Activated CD4-positive, alpha-beta T cell treated with anti-CD3 and anti-CD28 coated beads, Interleukin-2, Interleukin-6, amounts not matched to agents 100 ng/mL and 50 ng/mL, durations not matched to agents 16 hours and 8 hours (primary cell): ENCODE data around the gene IGF2.
"Not testable (repeated sequence)": the region's sequence is repeated elsewhere in the genome, so short reads cannot be mapped to it uniquely, and the experiment has no call there.

Experiments
- DNase-seq: peaks from one replicate; pipeline ENCODE4 v3.0.0-alpha.2; 2020

IGF2 gene

DNA sequence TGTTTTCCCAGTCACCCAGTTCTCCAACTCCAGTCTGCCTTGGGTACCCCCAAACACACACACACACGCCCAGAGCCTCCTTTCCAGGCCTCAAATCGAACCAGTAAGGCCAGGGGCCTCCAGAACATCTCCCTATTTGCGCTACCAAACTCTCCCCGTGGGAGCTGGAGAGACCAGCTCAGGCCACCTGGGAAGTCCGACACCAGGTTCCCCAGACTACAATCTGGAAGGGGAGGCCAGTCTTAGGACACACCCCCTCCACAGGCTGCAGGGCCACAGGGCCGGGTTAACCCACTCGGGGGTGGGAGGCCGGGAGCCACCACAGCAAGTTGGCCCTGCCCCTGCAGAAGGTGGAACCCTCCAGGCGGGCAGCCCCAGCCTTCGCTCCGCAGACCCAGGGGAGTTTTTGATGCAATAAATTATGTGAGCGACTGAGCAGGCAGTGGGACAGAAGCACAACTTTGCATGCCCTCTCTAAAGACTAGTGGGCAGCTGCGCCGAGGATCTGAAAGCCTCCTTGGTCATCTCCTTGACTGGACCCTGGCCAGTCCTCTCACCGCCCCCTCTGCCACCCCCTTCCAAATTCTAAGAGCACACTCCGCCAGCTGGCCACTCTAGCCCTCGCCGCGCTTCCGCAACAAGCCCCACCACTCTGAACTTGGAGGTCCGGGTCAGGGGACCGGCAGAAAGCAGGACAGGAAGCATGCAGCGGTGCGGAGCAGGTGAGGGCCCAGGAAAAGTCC lies 2.8 kb downstream of the IGF2 start:
- no peak for DNase-seq

DNA sequence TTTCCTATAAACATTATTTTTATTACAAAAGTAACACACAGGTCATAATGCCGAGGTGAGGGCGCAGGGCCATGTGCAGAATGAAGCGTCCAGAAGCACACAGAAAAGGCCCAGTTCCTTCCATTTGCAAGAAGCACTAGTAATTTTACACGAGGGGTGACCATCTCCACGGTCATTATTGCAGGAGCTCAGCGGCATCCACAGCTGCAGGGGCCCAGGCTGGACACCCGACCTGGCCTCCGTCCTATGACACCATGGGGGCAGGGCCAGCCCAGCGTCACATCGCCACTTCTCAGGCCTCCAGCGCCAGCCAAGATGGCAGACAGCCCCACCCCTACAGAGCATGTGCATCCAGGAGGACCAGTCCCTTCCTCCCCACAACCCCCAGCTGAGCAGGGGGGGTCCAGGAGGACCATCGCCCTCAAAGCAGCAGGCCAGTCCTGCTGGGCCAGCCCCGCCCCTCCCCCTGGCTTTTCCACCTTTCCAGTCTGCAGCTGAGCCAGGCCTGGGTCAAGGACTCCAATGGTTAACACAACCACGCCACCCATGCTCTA lies 3.5 kb downstream of the IGF2 start:
- no peak for DNase-seq

DNA sequence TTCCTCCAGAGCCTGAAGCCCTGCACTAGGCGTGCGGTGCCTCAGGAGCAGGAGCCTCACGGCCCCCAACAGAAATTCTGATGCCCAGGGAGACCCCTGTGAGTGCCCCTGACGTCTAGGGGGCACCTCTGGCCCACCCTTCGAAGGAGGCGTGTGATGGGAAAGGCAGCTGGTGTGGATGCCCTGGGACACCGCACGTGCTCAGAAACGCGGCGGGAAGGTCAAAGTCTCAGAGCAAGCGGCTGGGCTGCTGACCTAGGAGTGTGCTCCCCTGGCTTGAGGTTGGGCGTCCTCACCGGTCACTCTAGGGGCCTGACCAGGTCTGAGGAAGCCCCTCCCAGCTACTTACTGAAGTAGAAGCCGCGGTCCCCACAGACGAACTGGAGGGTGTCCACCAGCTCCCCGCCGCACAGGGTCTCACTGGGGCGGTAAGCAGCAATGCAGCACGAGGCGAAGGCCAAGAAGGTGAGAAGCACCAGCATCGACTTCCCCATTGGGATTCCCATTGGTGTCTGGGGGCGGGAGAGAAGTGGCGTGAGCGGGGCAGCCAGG lies 4.1 kb downstream of the IGF2 start:
- no peak for DNase-seq

DNA sequence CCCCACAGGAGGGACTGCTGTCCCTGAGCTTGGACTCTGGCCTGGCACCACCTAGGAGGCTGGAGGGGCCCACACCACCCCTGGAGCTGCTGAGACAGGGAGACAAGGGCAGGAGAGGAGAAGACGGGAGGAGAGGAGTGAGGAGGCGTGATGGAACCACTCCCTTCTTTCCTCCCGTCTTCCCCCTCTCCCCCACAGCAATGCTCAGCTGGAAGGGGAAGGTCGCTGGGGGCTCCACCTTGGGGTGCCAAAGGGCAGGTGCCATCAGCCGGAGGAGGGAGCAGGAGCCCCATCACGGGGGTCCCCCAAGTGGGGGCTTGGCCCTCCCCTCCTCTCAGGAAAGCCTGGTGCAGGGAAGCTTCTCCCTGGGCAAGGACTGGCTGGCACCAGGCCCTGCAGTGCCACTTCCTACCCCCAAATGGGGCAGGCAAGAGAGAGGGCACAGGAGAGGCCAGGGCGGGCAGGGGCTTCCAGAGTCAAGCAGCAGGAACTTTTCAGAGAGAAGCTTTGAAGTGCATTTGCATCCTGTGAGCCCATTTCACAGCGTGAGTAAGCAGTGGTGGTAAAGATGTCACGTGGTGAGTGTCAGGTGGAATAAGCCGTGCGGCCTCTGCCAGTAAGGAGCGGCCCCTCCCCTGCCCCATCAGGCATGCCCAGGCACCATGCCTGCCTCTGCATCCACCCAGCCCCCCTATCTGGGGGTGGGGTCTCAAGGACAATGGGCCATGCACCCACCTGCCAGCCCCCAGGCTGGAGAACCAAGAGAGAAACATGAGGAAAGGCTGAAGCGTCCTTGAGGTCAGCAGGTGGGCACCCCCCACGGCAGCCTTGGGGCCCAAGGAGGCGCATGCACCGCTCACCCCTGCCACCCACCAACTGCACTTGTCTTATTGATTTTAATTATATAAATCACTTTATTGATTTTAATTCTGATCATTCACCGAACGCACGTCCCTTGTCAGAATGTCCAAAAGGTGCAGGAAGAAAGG lies 4.9 kb downstream of the IGF2 start:
- no peak for DNase-seq

DNA sequence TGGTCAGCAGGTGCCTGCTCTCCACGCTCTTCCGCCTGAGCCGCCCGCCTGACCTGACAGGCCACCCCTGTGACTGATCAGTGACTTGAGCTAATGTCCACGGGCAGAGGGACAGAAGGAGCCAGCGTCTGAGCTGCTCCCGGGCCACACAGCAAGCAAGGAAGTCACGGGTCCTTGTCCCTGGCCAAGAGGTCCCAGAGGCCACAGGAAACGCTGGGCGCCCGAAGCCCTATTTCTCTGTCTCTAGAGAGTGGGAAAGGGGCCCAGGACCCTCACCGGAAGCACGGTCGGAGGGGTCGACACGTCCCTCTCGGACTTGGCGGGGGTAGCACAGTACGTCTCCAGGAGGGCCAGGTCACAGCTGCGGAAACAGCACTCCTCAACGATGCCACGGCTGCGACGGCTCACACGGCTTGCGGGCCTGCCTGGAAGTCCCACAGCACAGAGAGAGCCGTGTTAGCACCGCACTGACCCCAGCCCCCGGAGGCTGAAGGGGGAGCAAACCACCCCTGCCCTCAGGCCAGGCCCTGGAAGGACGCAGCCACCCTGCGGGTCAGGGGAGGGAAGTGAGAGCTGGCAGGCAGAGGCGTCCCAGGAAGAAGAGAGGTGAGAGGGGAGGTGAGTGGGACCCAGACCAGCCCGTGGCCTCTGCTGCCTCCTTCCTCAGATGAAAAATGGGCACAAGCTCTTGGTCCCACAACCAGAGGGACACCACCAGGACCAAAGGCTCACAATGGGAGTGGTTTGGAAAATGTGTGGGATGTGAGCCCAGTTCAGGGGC lies 5.8 kb downstream of the IGF2 start:
- no peak for DNase-seq

DNA sequence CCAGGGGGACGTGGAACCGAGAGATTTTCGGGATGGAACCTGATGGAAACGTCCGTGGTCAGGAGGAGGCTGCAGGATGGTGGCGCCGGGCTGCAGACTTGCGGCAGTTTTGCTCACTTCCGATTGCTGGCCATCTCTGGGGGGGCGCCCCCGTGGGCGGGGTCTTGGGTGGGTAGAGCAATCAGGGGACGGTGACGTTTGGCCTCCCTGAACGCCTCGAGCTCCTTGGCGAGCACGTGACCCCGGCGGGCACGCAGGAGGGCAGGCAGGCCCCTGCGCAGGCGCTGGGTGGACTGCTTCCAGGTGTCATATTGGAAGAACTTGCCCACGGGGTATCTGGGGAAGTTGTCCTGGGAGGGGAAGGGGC lies 6.3 kb downstream of the IGF2 start:
- no peak for DNase-seq

DNA sequence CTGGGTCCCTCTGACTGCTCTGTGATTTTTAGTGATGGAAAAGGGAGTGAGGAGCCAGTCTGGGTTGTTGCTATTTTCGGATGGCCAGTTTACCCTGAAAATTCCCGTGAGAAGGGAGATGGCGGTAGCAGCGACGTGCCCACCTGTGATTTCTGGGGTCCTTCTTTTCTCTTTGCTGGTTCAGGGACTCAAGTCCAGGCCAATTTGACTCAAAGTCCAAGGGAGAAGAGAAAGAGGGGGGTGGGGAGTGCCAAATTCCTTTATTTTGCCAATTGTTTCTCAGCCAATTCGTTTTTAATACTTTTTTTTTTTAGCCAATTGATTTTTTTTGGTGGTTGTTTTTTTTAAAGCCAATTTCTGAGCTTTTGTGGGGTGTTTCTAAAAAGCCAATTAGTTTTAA lies 6.9 kb downstream of the IGF2 start:
- no peak for DNase-seq

DNA sequence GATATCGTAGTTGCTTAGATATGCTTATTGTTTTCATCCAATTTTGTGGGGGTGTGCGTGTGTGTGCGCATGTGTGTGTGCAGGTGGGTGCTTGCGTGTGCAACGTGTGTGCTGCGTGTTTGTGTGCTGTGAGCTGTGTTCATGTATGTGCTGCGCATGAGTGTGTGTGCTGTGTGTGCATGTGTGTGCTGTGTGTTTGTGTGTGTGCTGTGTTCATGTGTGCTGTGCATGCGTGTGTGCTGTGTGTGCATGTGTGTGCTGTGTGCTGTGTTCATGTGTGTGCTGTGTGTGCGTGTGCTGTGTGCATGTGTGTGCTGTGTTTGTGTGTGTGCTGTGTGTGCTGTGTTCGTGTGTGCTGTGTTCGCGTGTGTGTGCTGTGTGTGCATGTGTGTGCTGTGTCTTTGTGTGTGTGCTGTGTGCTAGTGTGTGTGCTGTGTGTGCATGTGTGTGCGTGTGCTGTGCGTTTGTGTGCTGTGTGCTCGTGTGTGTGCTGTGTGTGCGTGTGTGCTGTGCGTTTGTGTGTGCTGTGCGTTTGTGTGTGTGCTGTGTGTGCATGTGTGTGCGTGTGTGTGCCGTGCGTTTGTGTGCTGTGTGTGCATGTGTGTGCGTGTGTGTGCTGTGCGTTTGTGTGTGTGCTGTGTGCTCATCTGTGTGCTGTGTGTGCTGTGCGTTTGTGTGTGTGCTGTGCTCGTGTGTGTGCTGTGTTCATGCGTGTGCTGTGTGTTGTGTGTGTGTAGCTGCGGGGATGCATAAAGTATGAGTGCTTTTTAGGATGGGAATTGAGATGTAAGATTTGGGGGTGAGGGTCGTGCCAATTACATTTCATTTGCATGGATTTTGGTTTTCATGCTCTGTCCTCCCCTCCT lies 7.6 kb downstream of the IGF2 start:
- DNase-seq, result no peak

DNA sequence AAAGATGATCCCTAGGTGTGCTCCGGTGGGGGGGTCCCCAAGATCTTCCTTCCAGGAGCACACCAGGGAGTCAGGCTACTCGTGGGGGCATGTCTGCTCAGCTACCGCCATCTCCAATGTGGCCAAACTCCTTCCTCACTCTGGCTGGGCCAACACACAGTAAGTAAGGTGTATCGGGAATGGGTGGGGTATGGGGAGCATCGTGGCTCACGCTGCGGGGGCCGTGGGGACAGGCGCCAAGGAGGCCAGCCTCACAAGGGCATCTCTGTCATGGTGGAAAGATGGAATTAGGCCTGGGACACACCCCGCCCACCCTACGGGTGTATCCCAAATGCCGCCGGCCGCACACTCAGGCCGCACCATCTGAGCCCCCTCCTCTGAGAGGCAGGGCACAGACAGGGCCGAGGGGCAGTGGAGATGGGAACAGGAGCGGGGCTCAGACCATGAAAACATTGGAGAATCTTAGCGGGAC lies 8.3 kb downstream of the IGF2 start:
- DNase-seq, result no peak

DNA sequence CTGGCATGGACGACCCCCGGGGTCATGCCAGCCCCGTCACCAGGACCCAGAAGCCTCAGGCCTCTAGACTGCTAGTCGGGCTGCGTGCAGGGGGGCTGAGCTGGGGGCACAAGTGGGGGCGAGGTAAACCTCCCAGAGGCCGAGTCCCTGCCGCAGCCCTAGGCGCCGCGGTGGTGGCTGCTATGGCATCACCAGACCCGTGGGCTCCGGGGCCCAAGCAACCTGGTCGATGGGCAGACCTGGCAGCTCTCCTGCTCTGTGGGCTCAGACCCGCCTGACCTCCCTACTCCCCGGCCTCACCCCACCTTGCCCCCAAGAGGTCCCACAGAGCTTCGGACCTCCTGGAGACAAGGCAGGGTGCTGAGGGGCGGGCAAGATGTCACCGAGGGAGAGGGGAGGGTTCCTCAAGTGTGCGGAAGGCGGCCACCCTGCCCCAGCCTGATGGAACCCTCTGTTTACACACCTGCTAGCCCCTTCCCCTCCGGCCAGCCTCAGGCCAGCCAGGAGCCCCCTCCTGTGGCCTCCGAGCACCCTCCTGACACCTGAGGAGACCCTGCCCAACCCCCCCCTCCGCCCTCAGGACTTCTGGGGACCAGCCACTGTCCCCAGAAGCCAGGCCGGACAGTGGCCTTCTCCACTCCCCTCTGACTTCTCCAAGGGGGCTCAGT lies 9.4 kb downstream of the IGF2 start:
- no peak for DNase-seq

DNA sequence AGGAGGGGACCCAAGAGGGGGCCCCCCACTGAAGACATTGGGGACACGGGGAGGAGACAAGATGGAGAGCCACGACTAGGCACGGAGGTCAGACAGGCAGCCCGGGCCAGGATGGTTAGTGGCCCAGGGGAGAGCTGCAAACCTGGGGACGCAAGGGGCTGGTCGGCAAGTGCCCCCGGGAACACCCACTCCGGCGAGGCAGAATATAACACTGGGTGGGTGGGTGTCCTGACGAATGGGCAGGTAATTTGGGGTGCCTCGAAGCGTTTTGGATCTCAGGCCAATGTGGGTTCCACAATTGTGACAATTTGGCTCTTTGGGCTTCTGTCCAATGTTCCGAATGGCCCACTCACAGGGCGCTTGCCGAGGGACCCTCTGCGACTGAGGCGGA lies 9.9 kb downstream of the IGF2 start:
- DNase-seq, result no peak

GRCh38 chr11:2128511-2129307 lies 10.5 kb downstream of the IGF2 start:
- no peak for DNase-seq

DNA sequence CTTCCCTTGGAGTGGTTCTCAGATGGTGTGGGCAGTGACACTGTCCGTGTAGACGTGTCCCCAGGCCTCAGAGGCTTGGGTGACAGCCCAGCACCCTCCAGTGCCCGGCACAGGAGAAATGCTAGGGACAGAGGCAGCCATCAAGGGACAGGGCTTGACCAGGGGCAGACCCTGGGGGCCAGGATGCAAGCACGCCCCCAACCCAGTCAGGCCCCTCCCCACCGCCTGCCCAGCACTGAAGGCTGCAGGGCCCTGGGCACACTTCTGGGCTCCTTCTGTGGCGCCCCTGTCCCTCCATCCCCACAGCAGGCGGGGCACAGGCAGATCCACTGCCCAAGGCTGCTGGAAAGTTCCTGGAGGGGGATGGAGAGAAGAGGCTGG lies 11.1 kb downstream of the IGF2 start:
- no peak for DNase-seq

DNA sequence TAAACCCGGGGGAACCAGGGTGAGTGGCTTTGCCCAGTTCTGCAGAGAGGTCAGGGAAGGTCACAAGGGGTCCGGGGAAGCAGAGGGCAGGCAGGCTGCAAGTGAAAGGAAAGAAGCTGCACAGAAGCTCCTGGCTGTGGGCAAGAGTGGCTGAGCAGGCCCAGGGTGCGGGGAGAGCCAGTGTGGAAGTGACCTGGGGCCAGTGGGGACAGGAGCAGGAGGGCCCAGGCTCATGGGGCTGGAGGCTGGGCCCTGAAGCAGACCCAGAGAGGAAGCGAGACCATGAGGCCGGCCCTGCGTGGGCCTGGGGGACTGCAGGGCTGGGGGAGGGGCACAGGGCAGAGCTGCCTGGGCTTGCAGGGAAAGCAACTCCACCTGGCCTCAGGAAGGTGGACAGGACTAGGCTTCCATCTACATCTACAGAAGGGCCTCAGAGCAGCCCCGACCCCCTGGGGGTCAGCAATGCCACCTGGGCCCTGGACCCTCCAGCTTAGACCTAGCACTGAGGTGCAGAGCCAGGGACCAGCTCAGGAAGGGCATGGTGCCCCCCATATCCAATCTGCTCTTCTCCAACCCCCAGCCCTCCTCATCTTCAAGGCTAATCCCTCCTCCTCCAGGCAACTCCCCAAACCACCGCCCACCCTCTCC lies 11.6 kb downstream of the IGF2 start:
- DNase-seq, result no peak

- DNase-seq, result no peak
Measured at GRCh38 chr11:2126520-2127085, 12.6 kb downstream of the IGF2 start.

DNA sequence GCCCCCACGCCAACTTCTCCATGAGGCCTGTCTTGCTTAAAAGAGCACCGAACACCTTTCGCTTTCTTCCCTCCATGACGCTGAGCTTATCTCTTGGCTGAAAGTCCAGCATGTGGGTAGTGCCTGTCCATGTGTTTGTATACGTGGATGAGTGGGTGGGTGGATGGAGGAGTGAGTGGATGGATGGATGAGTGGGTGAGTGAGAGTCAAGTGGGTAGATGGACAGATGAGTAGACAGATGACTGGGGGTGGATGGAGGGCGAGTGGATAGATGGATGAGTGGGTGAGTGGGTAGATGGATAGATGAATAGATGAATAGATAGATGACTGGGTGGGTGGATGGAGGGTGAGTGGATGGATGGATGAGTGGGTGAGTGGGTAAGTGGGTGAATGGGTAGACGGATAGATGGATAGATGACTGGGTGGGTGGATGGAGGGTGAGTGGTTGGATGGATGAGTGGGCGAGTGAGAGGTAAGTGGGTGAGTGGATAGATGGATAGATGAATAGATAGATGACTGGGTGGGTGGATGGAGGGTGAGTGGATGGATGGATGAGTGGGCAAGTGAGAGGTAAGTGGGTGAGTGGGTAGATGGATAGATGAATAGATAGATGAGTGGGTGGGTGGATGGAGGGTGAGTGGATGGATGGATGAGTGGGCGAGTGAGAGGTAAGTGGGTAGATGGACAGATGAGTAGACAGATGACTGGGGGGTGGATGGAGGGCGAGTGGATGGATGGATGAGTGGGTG lies 14.3 kb downstream of the IGF2 start:
- not testable (repeated sequence) for DNase-seq

DNA sequence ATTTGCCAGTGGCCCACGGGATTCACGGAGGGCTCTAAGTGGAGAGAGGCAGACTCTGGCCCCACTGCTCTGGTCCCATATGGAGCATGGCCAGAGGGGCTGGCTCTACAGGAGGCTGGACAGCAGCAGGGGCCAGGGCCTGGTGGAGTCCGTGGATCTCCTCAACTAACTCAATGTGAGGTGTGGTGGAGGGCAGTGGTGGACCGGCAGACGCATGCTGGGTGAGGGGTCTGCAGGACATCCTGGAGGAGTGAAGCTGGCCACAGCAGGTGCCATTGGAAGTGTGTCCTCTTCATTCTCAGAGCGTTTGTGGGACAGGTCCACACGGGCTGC lies 15.6 kb downstream of the IGF2 start:
- no peak for DNase-seq

DNA sequence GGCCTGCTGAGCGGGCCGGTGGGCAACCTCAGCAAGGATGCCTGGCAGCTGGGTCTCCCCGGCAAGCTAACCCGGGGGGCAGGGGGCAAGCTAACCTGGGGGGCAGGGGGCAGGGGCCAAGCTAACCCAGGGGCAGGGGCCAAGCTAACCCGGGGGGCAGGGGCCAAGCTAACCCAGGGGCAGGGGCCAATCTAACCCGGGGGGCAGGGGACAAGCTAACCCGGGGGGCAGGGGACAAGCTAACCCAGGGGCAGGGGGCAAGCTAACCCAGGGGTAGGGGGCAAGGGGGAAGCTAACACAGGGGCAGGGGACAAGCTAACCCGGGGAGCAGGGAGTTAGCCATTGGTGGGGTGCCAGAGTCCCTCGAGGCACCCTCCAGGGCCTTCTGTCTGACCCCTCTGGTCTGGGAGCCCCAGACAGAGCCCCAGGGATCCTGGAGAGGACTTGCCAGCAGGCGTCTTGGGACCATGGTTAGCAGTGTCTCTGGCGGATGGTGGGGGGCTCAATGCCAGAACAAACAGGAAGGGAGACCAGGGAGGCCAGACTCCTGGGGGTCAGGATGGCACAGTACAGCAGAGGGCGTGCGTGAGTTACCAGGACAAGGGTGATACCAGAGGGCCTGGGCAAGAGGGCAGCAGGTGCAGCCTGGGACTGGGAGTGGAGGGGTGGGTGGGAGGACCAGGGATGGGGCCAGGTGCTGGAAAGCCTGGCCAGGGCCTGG lies 16.1 kb downstream of the IGF2 start:
- DNase-seq, result no peak
